ENCODE results near the gene CERCAM.

- TF ChIP-seq EZH2 (IDR thresholded peaks at IDR 0.05) (no peak), POLR2AphosphoS5 (IDR thresholded peaks at IDR 0.05; ENCODE audit: borderline replicate concordance, low read depth, low read length) (no peak)
Observed at GRCh38 chr9:128420651-128421481, at the start of gene CERCAM.

Measured in SK-N-MC (cell line).